Measurements from ENCODE around the gene TLN1. TPM values are rescaled to one million over a fixed set of nuclear protein-coding genes. Genes with fewer than 3 reads are reported as not detected.

Gene TLN1
- total RNA-seq, 1 donor from 2014 or later: 114 TPM

- no peak for DNase-seq (ENCODE audit: low read depth)
- H3K4me3 ChIP-seq (ENCODE audit: low read depth, low read length): no peak overlapping the region
- TF ChIP-seq, protein P1, sequence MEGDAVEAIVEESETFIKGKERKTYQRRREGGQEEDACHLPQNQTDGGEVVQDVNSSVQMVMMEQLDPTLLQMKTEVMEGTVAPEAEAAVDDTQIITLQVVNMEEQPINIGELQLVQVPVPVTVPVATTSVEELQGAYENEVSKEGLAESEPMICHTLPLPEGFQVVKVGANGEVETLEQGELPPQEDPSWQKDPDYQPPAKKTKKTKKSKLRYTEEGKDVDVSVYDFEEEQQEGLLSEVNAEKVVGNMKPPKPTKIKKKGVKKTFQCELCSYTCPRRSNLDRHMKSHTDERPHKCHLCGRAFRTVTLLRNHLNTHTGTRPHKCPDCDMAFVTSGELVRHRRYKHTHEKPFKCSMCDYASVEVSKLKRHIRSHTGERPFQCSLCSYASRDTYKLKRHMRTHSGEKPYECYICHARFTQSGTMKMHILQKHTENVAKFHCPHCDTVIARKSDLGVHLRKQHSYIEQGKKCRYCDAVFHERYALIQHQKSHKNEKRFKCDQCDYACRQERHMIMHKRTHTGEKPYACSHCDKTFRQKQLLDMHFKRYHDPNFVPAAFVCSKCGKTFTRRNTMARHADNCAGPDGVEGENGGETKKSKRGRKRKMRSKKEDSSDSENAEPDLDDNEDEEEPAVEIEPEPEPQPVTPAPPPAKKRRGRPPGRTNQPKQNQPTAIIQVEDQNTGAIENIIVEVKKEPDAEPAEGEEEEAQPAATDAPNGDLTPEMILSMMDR (conservative IDR thresholded peaks at IDR 0.05; ENCODE audit: low read depth, low read length): no peak
These were observed 23.1 kb upstream of the TLN1 start for GRCh38 chr9:35755071-35755470.

- TF ChIP-seq, protein P1 (conservative IDR thresholded peaks at IDR 0.05; ENCODE audit: low read depth, low read length): no peak
These were observed 22.3 kb upstream of the TLN1 start, which contains the start of gene MSMP for GRCh38 chr9:35754264-35754663. Gene MSMP, minus strand, starts transcription at chr9:35754276. Its CDS starts 147 bp downstream, at chr9:35754129.

DNA sequence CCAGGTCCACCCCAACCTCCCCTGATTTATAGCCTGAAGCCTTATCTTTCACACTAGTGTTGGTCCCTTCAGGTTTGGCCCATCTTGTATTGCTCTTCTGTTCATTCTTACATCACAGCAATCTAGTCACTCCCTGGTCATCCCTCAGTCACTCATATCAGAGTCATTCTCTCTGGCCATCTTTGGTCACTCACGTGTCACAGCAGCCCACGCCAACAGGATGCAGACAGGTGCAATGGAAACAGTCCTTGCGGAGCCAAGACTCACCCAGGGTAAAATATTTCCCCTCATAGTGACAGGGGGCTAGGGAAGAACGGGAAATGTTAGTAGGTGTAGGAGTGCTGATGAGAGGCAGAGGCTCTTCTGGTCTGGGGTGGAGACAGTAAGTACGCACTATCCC, 21.5 kb upstream of the TLN1 start:
- no peak for DNase-seq (ENCODE audit: low read depth)
- no peak overlapping the region for H3K4me3 ChIP-seq (ENCODE audit: low read depth, low read length)
- TF ChIP-seq, protein P1 (conservative IDR thresholded peaks at IDR 0.05; ENCODE audit: low read depth, low read length): no peak

More at GRCh38 chr9:35754264-35754663, 22.3 kb upstream of the TLN1 start, which contains the start of gene MSMP:
- DNase-seq (ENCODE audit: low read depth): no peak
- no peak within 1 kb of the TSS for H3K4me3 ChIP-seq (ENCODE audit: low read depth, low read length)

GRCh38 chr9:35750256-35750531, 18.2 kb upstream of the TLN1 start:
- no peak for DNase-seq (ENCODE audit: low read depth)
- TF ChIP-seq, protein P1 (conservative IDR thresholded peaks at IDR 0.05; ENCODE audit: low read depth, low read length): no peak
- peak overlapping the region; percentile 75 for H3K4me3 ChIP-seq (ENCODE audit: low read depth, low read length)

- TF ChIP-seq, protein P1 (conservative IDR thresholded peaks at IDR 0.05; ENCODE audit: low read depth, low read length): no peak
- no peak for DNase-seq (ENCODE audit: low read depth)
- peak overlapping the region; percentile 75 for H3K4me3 ChIP-seq (ENCODE audit: low read depth, low read length)
These were observed 17.7 kb upstream of the TLN1 start for GRCh38 chr9:35749515-35750255.

DNA sequence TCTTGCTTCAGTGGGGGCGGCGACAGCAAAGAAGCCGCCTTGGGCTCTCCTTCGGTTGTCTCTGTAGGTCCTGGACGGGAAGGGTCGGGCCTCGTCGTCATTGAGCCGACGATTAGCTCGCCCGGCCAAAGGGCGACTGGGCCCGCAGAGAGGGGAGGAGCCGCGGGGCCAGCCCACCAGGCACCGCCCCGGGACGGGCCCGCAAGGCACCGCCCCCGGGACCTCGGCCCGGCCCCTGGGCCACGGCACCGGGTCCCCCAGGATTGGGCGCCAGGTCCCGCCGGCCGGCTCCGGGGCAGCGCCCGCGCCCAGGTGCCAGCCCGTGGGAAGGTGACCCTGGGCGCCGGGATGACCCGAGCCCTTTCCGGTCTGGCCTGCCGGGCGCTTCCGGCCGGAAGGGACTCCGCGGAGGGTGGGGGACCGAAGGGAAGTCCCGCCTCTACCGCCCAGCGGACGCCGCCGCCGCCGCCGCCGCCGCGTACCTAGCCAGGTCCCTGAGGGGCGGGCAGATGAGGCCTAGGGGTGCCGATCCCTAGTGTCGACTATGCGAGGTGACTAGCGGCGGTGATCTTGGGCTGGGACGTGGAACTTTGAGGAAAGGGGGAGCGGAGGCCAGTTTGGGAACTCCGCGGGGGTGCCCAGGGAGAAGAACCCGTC, 17.0 kb upstream of the TLN1 start, which contains the start of the genes GBA2 and RGP1:
GBA2 (minus strand) TSS at position 371 of the 657 bp plus-strand sequence. CDS start 524 bp downstream, outside the sequence.
RGP1 (plus strand) TSS at position 430 of the 657 bp plus-strand sequence. CDS start 469 bp downstream, outside the sequence.
- peak within 1 kb of the TSS; percentile 75 for H3K4me3 ChIP-seq (ENCODE audit: low read depth, low read length)
- no peak for DNase-seq (ENCODE audit: low read depth)
- TF ChIP-seq, protein P1 (conservative IDR thresholded peaks at IDR 0.05; ENCODE audit: low read depth, low read length): no peak

Measured in epithelial cell of proximal tubule (primary cell).